HG03521 (cell line): Measurements from ENCODE around the gene EPHA6.
"Not testable (repeated sequence)": the region's sequence is repeated elsewhere in the genome, so short reads cannot be mapped to it uniquely, and the experiment has no call there.

Experiments
- ATAC-seq: cut with Tn5 transposase; IDR thresholded peaks from one replicate; pipeline ENCODE4 v1.9.1; 2021; ENCODE audit warnings: mild to moderate bottlenecking, moderate library complexity; ENCODE audit not compliant: unreplicated experiment

Gene EPHA6

DNA sequence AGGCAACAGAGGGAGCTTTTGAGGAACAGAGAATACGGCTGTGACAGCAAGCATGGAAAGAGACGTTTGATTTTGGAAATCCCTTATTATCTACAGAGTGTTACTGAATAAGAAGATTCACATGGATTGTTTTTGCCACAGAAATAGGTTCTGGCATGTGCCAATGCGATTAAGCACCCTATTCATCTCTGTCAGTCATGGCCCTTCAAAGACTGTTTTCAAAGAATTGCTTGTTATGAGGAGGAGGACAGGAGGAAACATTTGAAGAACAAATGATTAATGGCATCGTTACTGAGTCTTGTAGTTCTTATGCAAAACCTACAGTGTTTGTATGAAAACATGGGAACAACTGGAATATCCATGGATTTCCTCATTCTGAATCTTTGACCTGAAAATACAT lies 86.2 kb downstream of the EPHA6 start:
- ATAC-seq, result no peak

DNA sequence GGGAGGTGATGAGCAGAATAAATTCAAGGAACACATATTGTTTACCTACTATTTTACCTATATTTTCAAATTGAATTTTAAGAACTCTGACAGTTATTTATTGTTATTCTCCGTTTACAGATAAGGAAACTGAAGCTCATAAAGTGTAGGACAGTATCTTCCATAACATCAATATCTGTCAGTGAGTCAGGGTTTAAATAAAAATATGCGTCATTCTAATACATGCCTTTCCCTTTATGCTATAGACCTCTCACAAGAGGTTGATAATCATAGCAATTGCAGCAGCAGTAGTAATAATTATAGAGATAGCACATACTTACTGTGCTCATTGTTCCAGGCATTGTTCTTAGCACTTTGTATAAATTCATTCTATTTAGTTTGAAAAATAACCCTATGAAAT lies 101.1 kb downstream of the EPHA6 start:
- ATAC-seq, result no peak

DNA sequence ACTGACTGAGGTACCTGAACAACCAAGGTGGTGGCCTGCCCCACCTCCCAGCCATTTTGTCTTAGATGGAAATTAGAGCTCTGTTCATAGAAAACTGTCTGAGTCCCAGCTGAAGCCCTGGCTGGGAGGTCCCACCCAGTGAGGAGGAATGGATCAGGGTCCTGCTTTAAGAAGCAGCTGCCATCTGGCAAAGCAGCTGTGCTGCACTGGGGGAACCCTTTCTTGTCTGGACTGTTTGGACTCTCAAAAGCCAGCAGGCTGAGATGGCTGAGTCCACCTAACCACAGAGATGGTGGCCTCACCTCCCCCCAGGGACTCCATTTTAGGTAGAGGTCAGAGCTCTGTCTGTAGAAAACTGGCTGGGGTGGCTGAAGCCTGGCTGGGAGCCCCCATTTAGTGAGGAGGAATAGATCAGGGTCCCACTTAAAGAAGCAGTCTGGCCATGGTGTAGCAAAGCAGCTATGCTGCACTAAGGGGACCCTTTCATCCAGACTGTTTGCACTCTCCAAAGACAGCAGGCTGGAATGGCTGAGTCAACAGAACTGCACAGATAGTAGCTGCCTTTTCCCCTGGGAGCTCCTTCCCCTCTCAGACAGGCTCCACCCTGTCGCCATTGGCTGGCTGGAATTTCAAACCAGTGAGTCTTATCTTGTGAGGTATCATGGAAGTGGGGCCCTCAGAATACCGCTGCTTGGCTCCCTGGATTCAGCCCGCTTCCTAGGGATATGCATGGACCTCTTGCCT lies 116.9 kb downstream of the EPHA6 start:
- no peak for ATAC-seq

DNA sequence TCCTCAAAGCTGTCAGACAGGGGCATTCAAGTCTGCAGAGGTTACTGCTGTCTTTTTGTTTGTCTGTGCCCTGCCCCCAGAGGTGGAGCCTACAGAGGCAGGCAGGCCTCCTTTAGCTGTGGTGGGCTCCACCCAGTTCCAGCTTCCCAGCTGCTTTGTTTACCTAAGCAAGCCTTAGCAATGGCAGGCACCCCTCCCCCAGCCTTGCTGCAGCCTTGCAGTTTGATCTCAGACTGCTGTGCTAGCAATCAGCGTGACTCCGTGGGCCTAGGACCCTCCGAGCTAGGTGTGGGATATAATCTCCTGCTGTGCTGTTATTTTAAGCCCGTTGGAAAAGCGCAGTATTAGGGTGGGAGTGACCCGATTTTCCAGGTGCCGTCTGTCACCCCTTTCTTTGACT lies 127.7 kb downstream of the EPHA6 start:
- ATAC-seq, result not testable (repeated sequence)

DNA sequence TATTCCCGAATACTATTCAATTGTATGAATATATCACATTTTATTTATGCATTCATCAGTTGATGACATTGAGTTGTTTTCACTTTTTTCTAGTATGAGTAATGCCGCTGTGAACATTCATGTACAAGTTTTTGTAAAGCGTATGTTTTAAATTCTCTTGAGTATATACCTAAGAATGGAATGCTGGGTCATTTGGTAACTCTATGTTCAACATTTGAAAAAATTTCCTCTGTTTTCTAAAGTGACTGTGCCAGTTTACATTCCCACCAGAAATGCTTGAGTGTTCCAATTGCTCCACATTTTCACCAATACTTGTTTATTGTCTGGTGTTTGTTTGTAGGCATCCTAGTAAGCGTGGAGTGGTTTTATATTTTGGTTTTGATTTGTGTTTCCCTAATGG lies 144.5 kb downstream of the EPHA6 start:
- no peak for ATAC-seq

DNA sequence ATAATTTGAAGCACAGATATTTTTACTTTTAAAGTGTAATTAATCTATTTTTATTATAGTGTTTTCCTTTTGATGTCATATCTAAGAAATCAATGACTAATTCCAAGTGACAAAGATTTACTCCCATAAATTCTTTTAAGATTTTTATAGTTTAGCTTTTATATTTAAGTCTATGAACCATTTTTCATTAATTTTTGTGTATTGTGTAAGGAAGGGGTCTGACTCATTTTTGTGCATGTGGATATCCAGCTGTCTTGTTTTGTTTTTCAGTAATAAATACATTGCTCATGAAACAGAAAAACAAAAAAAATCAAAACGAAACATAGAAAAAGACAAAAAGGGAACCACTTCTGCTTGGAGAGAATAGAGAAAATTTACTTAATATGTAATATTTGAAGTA lies 145.1 kb downstream of the EPHA6 start:
- no peak for ATAC-seq

DNA sequence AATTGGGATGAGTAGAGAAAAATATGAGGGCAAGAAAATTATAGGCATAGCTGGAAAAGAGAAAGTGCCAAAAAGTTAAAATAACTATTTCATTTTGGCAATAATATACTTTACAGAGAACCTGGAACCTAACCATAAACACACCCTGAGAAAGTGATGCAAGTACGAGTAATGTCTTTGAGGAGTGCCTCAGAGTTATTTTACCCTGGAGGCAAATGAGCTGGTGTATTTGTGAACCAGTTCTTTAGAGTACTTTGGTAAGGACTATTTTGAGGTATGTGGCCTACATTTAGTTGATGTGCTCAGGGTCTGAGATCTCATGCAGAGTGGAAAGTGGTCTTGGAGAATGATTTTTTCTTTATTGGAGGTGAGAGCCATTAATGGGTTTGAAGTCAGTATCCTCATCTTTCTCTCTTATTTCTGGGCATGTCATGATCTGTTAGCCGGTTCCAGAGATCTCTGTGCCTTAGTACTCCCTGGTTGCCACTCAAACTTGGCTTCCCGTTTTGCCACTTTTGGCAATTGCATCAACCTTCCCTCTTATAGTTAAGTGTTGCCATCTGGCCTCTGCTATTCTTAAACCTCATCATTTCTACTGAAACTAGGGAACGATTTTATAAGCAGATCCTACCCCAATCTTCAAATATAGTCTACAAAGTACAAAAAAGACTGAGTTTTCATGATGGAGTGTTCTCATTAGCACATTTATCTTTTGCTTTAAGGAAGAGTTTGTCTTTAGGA lies 145.7 kb downstream of the EPHA6 start:
- no peak for ATAC-seq

DNA sequence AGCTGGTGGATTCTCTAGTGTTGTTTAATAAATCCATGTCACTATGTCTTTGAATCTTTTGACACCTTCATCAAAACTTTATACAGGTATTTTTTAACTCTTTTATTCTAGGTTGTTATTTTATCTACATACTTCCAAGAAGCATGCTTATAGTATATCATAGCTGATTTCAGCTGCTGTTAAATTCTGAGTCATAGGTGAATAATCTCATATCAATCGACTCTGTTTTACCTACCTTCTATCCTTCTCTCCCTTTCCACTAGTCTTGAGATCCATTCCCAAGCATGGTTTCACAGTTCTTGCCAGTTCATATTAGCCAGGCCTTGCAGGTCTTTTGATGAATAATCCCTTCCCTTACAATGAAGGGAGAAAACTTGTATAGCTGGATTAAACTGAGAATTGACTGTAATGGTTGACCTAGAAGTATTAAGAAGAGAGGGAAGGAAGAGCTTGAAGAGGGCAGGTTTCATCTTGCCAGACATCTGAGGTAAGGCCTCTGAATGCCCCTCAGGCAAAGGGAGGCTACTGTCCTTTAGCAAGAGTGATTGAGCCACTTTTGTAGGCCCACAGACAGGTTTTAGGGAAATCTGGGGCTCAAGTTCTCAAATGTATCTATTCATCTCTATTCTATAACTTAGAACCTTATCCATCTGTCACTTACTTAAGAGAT lies 146.4 kb downstream of the EPHA6 start:
- no peak for ATAC-seq

DNA sequence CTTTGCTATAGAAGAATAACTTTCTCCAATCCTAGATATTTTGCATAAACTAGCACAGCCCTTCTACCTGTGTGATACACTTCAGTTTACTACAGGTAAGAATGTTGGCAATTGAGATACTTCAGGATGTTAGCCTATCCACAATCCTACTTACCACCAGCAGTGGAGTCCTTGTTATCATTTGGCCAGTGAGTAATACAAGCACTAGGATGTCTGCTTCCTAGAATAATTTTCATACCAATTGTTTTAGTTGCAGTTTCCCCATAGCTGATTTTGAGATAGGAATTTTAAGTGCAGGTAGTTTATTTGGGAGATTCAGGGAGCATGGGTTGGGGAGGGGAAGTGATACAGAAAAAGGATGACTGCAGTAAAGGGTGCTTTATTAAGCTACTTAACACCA lies 147.2 kb downstream of the EPHA6 start:
- ATAC-seq, result no peak

DNA sequence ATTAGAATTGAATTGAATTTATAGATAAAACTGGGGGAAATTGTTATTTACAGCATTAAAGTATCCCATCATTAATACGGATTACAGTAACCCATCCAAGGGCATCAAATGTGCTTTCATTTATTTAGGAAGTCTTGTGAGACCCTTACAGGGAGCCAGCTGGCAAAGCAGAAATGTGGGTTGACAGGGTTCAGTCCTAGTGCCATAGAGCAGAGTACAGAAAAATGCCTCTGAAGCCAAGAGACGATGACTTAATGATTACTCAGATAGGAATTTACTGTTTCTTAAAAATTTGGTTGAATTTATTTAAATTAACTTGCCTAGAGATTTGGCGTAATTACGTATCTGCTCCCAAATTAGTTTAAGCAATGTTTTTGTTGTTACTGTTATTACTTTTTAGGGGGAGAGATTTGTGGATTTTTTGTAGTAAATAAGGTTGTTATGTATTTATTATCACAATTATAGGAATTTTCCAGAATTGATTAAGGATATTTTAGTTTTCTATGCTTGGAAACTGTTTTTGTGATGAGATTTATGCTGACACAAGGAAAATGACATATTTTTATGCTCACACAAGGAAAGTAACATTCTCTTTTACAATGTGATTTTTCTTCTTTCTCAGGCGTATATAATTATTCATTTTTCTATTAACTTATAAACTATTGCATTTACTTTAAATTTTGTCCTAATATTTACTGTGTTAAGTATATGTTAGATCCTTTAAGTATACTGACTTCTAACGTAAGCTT lies 152.0 kb downstream of the EPHA6 start:
- no peak for ATAC-seq

DNA sequence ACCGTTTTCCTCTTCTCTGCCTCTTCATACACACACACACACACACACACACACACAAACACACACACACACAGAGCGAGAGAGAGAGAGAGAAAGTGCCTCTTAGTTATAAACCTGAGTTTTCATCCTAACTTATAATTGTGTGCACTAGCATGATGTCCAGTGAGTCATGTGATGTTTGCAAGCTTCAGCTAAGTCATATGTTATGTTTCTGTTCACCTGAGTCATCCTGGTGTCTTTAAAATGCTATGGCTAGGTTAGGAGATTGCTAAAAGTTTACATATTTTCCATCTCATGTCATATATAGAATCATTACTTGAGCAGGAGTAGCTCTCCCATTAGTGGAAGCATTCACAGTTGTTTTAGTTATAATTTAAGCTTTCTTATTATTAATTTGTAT lies 155.8 kb downstream of the EPHA6 start:
- no peak for ATAC-seq

DNA sequence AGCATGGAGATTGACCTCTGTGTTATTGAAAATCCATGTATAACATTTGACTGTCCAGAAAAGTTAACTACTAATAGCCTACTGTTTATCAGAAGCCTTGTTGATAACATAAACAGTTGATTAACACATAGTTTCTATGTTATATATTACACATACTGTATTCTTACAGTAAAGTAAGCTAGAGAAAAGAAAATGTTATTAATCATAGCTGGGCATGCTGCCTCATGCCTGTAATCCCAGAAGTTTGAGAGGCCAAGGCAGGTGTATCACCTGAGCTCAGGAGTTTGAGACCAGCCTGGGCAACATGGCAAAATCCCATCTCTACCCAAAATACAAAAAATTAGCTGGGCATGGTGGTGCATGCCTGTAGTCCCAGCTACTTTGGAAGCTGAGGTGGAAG lies 163.3 kb downstream of the EPHA6 start:
- ATAC-seq, result no peak

DNA sequence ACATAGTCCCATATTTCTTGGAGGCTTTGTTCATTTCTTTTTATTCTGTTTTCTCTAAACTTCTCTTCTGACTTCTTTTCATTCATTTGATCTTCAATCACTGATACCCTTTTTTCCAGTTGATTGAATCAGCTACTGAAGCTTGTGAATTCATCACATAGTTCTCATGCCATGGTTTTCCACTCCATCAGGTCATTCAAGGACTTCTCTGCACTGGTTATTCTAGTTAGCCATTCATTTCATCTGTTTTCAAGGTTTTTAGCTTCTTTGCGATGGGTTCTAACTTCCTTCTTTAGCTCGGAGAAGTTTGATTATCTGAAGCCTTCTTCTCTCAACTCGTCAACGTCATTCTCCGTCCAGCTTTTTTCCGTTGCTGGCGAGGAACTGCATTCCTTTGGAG lies 169.3 kb downstream of the EPHA6 start:
- not testable (repeated sequence) for ATAC-seq

DNA sequence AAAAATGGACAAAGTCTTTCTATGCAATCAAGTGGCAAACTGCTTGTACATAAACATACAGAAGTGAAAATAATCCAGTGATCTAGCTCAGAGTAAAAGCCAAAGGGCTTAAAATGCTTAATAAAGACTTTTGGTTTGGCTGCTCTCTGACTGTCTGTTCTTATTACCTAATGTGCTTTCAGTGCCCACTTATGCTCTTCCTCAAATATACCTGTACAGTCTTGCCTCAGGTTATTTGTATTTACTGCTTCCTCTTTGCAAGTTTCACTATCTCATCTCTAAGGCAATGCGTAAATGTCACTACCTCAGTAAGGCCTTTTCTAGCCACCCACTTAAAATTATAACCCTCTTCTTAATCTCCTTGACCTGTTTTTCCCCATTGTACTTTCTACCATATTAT lies 171.8 kb downstream of the EPHA6 start:
- ATAC-seq, result no peak

DNA sequence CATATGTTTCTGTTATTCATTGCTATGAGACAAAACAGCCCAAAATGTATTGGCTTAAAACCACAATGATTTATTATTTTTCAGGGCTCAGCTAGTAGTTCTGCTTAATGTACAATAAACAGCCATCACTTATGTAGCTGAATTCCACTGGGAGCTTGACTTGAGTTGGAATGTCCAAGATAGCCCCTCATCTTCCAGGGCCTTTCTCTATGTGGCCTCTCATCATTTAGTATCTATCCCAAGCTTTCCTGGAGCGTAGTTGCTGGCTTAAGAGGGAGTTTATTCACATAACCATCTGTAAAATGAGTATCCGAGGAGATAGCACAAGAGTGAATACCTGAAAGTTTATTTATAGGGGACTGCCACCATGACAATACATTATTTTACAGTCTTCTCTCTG lies 176.8 kb downstream of the EPHA6 start:
- ATAC-seq, result no peak

DNA sequence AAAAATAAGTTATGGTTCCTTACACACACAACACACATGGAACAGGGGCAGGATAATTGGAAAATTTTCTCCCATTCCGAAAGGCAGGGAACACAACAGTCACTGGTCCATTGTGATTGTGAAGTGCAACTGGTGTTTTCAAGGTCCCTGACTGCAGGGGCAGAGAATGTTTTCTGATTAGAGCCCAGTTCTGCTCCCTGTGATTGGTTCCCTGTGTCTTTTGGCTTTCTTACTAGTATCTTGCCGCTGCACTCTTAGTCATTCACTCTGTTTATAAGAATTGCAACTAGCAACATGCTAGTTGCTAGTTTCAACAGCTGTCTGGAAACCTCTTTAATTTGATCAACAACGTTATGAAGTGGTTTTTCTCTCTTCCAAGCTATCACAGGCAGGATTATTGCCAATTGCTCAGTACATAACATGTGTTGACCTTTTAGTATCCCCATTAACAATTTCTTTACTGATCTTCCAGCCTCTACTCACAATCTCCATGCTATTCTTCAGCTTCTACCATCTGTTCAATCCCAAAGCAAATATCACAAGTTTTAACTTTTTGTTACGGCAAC lies 177.5 kb downstream of the EPHA6 start:
- no peak for ATAC-seq

DNA sequence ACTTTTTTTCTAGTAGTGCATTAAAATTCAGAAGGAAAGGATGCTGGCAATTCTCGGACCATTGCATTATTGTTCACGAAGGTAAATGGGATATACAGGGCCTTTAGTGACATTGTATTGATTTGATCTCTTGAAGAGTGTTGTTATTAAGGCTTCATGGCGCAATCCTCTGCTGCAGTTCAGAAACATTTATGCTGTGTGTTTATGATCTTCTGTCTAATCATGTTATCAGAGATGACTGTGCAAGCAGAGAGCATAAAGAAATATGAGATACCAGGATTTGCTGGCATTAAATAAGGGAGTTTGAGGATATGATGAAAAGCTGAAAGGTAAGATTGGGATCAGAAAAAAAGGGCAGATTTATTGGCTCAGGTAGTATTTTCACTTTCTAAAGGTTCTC lies 180.6 kb downstream of the EPHA6 start:
- no peak for ATAC-seq

DNA sequence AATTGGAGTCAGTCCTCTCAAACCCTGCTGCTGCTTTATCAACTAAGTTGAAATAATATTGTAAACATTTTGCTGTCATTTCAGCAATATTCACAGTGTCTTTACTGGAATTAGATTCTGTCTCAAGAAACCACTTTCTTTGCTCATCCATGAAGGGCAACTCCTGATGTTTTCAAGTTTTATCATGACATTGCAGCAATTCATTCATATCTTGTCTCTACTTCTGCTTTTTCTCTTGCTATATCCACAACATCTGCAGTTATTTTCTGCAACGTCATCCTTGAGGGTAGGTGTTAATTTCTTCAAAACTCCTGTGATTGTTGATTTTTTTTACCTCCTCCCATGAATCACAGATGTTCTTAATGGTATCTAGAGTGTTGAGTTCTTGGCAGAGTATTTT lies 181.6 kb downstream of the EPHA6 start:
- no peak for ATAC-seq

DNA sequence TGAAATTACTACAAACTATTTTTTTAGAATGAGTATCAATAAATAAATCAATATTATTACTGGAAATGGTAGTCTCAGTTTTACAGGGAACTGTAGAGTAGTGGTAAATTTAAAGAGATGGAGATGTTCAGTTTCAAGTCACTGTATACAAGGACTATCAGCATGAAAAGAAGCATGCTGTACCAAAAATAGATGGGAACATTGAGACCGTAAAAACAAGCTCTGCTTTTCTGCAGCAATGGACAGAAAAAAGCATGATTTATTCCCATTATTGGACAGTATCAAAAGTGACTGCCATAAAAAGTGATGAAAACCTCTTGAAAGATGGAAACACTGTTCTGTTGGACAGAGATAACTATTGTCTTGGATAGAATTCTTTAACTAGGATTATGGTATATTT lies 187.2 kb downstream of the EPHA6 start:
- ATAC-seq, result no peak

DNA sequence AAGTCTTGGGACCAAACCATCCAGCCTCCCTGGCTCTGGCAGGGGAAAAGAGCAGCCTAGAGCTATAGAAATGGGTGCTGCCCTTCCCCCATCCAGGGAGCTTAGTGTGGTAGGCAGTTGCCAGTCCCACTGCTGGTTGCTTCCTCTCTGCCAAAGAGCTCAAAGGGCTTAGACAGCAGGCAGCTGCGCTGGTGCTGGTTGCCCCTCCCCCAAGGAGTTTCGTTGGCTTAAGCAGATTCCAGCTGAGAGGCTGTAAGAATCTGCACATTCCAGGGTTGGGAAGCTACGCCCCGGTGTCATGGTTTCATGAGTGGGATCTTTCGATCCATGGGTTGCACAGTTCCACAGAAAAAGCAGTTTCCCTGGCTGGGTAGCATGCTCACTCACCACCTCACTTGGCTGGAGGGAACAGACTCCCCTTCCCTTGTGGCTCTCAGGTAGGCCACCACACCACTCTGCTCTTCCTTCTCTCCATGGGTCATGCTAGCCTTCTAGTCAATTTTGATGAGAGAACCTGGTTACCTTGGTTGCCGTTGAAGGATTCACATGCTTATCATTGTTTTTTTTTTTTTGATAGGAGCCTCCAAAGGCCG lies 195.1 kb downstream of the EPHA6 start:
- ATAC-seq, result no peak
